K562 (cell line): ENCODE data around the gene SF3A2. TPM values are rescaled to one million over a fixed set of nuclear protein-coding genes. Genes with fewer than 3 reads are reported as not detected.
A peak's percentile ranks its signal among the peaks of the same experiment; 100 is the strongest.

Experiments
- BCOR ChIP-seq: fragments of 450-650 bp; IDR thresholded peaks from 2 replicates; pipeline ENCODE4 v1.6.1; 2016
- ELK3 ChIP-seq: fragments of 450-650 bp; formaldehyde crosslinking; IDR thresholded peaks from 2 replicates; pipeline ENCODE4 v1.4.0; 2020; ENCODE audit warnings: mild to moderate bottlenecking
- FOXO4 ChIP-seq: fragments of 450-650 bp; formaldehyde crosslinking; IDR thresholded peaks from 2 replicates; pipeline ENCODE4 v1.4.0; 2020; ENCODE audit warnings: mild to moderate bottlenecking, moderate library complexity
- JUND ChIP-seq, 2 experiments: IDR thresholded peaks; 2 replicates in 1 of 2; 3 replicates in 1 of 2; pipeline ENCODE4 v1.6.1; 2011; ENCODE audit warnings: borderline replicate concordance in 2 of 2, low read depth in 2 of 2, low read length in 2 of 2, improper control_type of control experiment in 1 of 2, missing biosample characterization in 1 of 2, missing genetic modification characterization in 1 of 2, missing genetic modification reagents in 1 of 2
- PCBP1 ChIP-seq: fragments of 200-400 bp; formaldehyde crosslinking; IDR thresholded peaks from 2 replicates; pipeline ENCODE4 v1.6.1; 2018; ENCODE audit warnings: mild to moderate bottlenecking, low read depth, low read length; ENCODE audit not compliant: poor library complexity, severe bottlenecking
- POU5F1 ChIP-seq: fragments of 150-350 bp; IDR thresholded peaks from 2 replicates; pipeline ENCODE4 v1.6.1; 2014; ENCODE audit warnings: borderline replicate concordance, low read length, low read depth, mild to moderate bottlenecking; ENCODE audit not compliant: partially characterized antibody
- YY1 ChIP-seq, 3 experiments: IDR thresholded peaks; 2 replicates each; pipeline ENCODE4 v1.6.1; 2011; ENCODE audit warnings: low read length in 2 of 3, mild to moderate bottlenecking in 2 of 3, moderate library complexity in 2 of 3, borderline replicate concordance in 1 of 3, control low read depth in 1 of 3, low read depth in 1 of 3; ENCODE audit not compliant: insufficient read depth in 3 of 3, insufficient replicate concordance in 2 of 3, control insufficient read depth in 1 of 3, insufficient read length in 1 of 3; ENCODE audit errors: extremely low read depth in 1 of 3
- polyA plus RNA-seq, 8 experiments: library from polyadenylated mRNA; depleted of rRNA in 4 of 8; stranded (reverse) in 5 of 8; unstranded in 3 of 8; fragments of >200 nt; fragmentation: Nextera tagmentation in 2 of 8; fragmentation: Illumina TruSeq in 1 of 8; extraction: Ambion mirVana in 2 of 8; extraction: Trizol in 1 of 8; gene quantifications; 2 replicates each; pipeline versions ENCODE4 v1.2.1 to v1.2.3, GENCODE V29; 2011 to 2014; ENCODE audit warnings: inconsistent platforms in 1 of 8, missing spikeins in 1 of 8
- total RNA-seq, 7 experiments: library from RNA; depleted of rRNA in 6 of 7; stranded (reverse); fragments of >200 nt in 6 of 7; fragmentation: Illumina TruSeq in 2 of 7; extraction: Trizol in 2 of 7; gene quantifications; 2 replicates each; pipeline versions ENCODE4 v1.2.1 to v1.2.3, GENCODE V29; 2011 to 2021; ENCODE audit warnings: low replicate concordance in 1 of 7
- TF ChIP-seq, protein P1 (sequence below): sonication (generic); formaldehyde crosslinking; IDR thresholded peaks from 2 replicates; pipeline ENCODE4 v1.8.0; 2023; ENCODE audit warnings: mild to moderate bottlenecking, missing genetic modification reagents
- TF ChIP-seq, protein P2 (sequence below): sonication (generic); formaldehyde crosslinking; IDR thresholded peaks from 2 replicates; pipeline ENCODE4 v1.8.0; 2022; ENCODE audit warnings: mild to moderate bottlenecking, missing genetic modification reagents
- TF ChIP-seq, protein P3 (sequence below): fragments of 450-650 bp; formaldehyde crosslinking; IDR thresholded peaks from 2 replicates; pipeline ENCODE4 v1.4.0; 2022; ENCODE audit warnings: missing genetic modification characterization

Gene SF3A2
- total and polyA plus RNA-seq, 9 of the 15 experiments (the other 6 are each of a cell fraction or from before 2014, with no cell fraction given): 0.17 to 194 (median 22.8) TPM

GRCh38 chr19:2237051-2237868 lies 636 bp downstream of the SF3A2 start (continued):
- no peak for TF ChIP-seq ELK3 (CRISPR knock-in tag)
- peak; percentile 93 for TF ChIP-seq BCOR
- no peak for TF ChIP-seq FOXO4 (CRISPR knock-in tag)
- TF ChIP-seq POU5F1: no peak
- TF ChIP-seq PCBP1: peak; percentile 59
- TF ChIP-seq, protein P1, sequence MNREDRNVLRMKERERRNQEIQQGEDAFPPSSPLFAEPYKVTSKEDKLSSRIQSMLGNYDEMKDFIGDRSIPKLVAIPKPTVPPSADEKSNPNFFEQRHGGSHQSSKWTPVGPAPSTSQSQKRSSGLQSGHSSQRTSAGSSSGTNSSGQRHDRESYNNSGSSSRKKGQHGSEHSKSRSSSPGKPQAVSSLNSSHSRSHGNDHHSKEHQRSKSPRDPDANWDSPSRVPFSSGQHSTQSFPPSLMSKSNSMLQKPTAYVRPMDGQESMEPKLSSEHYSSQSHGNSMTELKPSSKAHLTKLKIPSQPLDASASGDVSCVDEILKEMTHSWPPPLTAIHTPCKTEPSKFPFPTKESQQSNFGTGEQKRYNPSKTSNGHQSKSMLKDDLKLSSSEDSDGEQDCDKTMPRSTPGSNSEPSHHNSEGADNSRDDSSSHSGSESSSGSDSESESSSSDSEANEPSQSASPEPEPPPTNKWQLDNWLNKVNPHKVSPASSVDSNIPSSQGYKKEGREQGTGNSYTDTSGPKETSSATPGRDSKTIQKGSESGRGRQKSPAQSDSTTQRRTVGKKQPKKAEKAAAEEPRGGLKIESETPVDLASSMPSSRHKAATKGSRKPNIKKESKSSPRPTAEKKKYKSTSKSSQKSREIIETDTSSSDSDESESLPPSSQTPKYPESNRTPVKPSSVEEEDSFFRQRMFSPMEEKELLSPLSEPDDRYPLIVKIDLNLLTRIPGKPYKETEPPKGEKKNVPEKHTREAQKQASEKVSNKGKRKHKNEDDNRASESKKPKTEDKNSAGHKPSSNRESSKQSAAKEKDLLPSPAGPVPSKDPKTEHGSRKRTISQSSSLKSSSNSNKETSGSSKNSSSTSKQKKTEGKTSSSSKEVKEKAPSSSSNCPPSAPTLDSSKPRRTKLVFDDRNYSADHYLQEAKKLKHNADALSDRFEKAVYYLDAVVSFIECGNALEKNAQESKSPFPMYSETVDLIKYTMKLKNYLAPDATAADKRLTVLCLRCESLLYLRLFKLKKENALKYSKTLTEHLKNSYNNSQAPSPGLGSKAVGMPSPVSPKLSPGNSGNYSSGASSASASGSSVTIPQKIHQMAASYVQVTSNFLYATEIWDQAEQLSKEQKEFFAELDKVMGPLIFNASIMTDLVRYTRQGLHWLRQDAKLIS: peak; percentile 4
- TF ChIP-seq, protein P2, sequence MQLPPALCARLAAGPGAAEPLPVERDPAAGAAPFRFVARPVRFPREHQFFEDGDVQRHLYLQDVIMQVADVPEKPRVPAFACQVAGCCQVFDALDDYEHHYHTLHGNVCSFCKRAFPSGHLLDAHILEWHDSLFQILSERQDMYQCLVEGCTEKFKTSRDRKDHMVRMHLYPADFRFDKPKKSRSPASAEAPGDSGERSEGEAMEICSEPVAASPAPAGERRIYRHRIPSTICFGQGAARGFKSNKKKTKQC (CRISPR knock-in tag): no peak
- TF ChIP-seq JUND (IDR thresholded peaks at IDR 0.05; ENCODE audit: borderline replicate concordance, low read depth, low read length): no peak
- TF ChIP-seq JUND (tag; IDR thresholded peaks at IDR 0.05; ENCODE audit: borderline replicate concordance, low read depth, low read length): no peak
- TF ChIP-seq, protein P3, sequence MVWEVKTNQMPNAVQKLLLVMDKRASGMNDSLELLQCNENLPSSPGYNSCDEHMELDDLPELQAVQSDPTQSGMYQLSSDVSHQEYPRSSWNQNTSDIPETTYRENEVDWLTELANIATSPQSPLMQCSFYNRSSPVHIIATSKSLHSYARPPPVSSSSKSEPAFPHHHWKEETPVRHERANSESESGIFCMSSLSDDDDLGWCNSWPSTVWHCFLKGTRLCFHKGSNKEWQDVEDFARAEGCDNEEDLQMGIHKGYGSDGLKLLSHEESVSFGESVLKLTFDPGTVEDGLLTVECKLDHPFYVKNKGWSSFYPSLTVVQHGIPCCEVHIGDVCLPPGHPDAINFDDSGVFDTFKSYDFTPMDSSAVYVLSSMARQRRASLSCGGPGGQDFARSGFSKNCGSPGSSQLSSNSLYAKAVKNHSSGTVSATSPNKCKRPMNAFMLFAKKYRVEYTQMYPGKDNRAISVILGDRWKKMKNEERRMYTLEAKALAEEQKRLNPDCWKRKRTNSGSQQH: no peak
- TF ChIP-seq YY1 (IDR thresholded peaks at IDR 0.05; ENCODE audit: borderline replicate concordance in 1 of 3, control insufficient read depth in 1 of 3, extremely low read depth in 1 of 3, insufficient read depth in 3 of 3, insufficient read length in 1 of 3, insufficient replicate concordance in 2 of 3, low read depth in 1 of 3, low read length in 2 of 3): peak in 1 of 3 experiments; percentile 19
